Stimulated activated CD8-positive, alpha-beta memory T cell treated with anti-CD3 and anti-CD28 coated beads, Interleukin-12 subunit alpha, Interleukin-12 subunit beta, amount 100 ng/mL, for 1 hour (primary cell): Measurements from ENCODE around the gene HOXC9.

Experiments used
- DNase-seq: peaks from one replicate; pipeline ENCODE4 v3.0.0-alpha.2; 2020; ENCODE audit warnings: low read depth

Gene HOXC9

DNA sequence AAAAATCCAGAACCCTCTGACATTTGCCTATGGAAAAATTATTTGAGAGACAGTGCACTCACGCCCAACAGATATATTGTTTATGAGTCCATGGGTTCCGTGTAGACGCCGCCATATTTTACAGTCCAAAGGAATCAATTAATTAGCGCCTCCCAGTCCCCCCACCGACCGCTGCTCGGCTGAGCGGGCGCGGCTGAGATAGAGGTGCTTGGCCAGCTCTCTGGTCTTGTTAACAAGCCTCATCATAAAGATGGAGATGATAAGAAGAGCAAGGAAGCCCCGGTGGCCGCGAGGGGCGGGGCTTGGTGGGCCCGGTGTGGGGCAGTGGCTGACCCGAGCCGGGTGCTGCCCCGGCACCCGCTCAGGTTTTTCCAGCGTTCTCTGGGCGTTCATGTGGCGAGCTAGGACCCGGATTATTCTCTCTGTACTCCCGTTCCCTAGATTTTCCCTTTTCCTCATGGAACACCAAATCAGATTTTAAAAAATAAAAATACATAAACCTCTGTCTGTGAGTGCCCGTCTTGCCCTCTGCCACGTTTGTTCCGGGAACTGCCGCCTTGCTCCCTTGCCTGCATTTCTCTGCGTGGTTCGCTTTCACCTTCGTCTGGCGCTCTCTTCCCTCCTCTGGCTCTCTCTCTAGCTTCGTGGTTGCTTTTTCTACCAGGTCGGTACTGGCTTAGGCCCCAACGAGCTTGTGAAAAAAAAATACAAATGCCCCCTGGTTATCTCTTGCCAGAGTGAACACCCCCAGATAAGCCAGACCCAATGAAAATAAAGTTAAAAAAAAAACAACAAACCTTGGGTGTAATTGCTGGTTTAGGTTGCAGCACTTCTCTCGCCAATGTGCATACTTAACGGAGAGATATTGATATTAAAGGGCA lies 36.3 kb upstream of the HOXC9 start:
- DNase-seq = no peak

DNA sequence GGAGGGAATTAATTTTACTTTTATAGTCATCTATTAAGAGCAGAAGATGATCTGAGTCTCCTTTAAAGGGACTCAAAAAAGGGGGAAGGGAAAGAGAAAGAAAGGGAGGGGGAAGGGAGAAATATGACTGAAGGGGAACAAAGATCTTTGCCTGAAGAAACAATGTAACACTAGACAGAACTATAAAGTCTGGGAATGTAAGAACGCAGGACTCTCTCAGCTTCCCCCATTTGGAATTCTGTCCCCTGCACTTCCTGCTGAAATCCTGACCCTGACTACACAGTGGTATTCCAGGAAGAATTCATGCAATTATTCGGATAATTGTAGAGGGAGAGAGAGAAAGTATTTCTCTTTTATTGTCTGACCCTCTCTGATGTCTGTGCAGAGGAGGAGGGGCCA lies 35.6 kb upstream of the HOXC9 start:
- no peak for DNase-seq

DNA sequence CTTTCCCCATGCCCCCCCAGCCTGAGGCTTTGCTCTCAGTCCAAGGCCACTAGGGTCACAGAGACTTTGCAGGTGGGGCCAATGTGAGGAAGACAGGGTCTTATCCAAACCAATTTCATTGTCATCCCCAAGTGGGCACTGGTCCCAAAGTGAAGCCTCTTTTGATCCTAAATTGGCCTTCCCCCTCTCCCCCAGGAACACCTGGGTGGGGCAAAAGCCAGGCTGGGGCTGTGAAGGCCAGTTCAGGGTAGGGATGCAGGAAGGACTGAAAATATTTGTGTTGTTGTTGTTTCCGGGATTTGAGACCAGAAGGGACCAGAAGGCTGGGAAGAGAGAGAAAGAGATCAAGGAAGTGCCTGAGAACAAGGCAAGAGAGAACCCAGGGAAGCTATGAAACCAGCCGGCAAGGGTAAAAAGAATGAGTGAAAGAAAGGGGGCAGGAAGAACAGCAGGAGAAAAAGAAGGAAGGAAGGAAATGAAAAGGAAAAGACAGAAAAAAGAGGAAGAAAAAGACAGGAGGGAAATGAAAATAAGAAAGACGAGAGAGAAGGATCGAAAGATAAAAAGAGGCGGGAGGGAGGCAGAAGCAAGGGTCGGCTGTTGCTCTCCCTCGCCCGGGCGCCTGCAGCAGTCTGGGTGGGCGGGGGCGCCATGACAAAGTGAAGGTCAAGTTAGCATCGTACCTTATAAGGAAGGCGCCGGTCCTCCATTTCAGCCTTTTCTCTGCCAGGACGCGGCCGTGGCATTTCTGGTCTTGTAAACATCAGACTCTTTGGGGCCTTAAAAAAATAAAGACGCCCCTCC lies 34.5 kb upstream of the HOXC9 start:
- DNase-seq = no peak

DNA sequence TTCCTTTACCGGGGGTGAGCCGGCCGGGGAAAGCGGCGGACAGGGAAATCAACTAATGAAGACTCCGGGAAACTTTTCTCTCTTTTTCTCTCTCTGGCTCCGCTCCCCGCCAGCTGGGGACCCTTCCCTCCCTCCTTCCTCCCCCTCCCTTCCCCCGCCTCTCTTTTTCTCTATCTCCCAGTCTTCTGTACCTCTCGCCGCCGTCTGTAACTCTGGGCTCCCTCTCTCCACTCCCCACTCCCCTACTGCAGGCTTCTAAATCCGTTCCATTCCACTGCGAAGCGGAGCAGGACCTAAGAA lies 33.9 kb upstream of the HOXC9 start:
- no peak for DNase-seq

DNA sequence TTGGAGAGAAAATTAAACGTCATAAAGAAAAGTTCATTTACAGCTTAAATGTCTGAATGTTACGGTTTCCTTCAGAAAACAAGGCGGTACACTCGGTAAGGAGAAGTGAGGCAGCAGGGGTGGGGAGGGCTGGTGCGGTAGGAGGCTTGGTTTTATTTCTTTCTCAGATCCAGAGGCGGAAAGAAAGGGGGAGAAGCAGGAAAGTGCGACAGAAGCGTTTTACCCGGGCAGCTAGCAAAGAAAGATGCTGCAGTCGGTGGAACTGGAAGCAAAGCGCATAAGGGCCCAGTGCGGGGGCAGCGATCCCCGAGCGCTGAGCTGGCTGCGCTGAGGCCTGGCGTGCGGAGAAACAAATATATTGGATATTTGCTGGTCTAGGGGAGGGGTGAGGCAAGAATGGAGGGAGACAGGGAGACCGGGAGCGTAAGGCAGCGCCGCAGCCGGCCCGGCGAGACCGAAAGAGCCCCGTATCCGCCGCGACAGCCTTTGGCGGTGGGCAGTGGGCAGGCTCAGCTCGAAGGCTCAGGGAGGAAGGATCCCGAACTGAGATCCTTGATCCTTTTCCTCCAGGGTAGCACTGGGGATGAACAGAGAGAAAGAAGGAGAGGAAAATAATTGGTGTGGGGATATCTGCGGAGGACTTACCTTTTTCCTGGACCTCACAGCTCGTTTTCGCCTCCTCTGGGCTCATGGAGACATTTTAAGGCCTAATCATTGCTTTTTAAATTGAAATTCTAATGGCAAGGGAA lies 33.4 kb upstream of the HOXC9 start:
- no peak for DNase-seq

DNA sequence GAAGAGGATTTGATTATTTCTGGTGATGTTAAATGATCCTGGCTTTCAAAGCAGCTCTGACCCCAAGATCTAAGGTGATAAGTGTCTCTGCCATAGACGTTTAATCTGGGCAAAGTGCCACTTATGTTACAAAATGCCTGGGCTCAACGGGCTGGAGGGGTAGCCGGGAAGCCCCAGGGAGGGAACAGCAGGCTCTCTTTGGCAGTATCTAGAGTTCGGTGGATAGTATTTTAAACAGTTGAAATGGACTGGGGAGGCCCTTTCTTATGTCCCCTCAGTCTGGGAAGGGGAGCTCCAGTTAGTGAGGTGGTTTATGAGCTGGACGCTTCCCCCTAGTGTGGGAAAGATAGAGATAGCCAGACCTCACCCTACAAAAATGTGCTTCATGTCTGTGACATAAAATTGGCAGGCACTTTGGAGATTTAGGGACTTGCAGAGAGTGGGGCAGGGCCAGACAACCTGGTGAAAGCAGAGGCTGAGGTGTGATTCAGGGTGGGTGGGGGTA lies 32.5 kb upstream of the HOXC9 start:
- DNase-seq = no peak

DNA sequence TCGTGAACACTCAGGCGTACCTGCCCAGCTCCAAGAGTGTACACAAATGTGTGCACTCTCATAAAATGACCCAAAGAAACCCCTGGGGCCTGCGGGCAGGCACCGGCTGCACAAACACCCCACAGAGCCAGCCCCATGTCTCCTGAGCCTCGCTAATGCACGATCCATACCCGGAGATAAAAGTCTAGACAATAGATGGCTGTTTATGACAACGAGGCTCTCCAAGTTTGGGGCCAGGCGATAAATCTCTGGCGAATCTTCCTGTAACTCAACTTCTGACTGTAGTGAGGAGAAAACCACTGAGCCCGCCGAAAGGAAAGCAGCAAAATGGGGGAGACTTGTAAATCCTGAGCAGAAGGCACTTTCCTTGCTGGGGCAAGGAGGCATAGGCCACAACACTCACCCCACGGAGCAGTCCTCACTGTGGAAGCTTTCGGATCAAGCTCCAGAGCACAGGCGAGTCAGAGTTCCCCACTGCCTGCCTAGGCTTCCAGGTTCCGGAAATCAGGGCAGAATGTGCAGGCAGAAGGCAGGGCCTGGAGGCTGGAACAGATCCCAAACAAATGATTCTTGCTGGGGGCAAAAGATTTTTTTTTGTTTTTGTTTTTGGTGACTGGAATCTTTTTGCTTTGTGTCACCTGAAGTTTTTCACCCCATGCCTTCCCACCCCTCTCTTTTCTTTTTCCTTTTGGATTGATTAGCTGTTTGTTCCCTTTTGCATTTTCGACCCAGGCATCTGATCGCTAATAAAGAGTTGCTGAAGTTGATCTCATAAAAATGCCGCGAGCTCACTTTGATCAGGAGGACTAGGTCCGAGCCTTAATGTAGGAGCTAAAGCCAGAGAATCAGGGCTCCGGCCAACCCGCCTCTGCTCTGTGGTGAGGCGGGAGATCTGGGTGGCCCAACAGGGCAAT lies 31.5 kb upstream of the HOXC9 start:
- no peak for DNase-seq

DNA sequence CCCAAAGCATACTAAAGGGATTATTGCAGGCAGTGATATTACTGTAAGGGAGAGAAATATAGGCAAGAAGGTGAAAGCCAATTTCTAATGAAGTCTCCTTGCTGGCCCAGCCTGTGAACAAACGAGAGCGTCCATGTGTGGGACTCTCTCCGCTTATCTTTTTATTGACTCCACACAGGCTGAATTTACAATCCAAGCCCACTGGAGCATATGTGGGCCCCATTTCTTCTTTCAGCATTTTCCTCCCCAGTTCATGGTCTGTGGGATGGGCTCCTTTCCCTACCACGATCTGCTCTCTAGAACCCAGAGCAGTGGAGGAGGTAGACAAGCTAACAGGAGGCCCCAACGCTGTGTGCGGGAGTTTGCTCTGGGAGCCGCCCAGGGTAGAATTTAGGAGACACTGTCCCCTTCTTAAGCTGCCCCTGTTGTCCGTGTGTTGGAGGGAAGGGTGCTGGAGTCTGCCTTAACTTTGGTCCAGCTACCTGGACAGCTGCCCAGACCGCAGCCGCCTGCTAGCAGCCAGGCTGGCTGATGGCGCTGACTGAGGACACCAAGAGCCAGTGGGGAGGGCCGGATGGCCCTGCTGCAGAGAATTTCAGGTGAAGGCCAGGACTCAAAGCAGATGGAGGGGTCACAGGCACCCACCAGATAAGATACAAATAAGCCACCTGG lies 30.2 kb upstream of the HOXC9 start:
- DNase-seq = no peak

DNA sequence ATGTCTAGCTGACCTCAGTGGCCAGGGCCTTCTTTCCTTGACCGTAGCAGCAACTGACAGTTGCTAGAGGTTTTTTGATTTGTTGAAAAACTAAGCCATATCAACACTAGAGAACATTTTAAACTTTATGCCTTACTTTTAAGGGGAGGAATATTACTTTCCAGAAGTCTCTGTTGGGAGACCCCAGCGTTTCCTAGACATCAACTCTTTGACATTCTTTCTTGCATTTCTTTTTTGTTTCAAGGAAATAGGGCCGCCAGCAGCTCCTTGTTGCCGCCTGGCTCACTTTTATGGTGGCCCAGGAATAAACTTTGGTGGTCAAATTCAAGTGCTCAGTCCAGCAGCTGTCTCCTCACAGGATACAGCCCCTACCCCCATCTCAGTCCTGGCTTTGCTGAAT lies 29.5 kb upstream of the HOXC9 start:
- no peak for DNase-seq

DNA sequence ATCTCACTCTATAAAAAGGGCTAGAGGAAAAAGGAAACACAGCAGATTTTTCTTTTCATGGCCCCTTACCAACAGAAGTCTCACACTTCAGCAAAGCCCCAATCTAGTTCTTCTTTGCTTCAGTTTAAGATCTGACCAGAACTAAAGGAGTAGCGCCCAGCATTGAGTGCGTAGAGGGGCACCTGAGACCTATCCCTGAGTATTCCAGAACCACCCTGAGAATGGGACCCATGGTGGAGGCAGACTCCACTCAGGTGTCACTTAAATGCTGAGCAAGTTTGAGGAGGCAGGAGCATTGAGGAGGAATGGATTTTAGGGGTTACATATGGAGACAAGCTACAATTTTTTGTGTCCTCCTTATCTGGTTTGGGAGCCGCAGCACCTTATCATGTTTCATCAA lies 28.8 kb upstream of the HOXC9 start:
- DNase-seq = no peak

DNA sequence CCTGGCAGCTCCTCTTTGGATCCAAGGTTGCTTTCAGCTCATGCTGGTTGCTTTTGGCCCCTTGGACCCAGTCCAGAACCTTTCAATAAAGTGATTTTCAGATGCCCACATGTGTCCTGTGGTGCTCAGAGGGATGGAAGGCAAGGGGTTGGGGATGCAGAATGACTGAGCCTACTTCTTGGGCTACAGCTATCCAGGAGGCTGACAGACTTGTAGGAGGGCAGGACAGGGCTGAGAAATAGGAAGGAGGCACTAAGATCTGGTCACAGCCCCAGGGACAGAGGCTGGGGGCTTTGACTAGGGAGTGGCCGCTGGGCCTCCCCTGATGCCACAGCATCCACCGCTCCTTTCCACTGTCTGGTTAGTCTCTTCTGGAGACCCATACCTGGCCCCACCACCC lies 28.3 kb upstream of the HOXC9 start:
- no peak for DNase-seq

DNA sequence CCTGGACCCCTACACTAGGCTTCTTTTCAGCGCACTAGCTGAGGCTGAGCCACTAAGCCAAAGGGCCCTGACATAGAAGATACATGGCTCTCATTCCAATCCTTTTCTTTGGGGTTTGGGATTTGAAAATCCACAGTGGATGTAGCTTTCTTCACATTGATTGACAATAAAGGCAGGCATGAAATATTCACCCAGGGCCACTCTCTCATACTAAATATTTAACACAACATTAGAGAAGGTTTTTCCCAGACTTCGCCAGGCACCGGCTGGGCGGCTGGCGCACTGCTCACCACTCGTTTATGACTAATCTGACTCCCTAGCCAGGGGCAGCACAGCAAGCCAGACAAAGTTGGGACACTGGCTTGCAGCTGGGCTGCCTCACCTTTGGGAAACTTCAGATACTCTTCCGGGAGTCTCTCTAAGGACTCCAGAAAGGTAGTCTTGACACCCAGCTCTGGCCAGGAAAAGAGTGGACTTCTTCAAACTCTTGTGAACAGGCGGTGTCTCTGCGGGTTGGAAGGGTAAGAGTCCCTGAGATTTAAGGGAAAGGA lies 27.7 kb upstream of the HOXC9 start:
- no peak for DNase-seq

DNA sequence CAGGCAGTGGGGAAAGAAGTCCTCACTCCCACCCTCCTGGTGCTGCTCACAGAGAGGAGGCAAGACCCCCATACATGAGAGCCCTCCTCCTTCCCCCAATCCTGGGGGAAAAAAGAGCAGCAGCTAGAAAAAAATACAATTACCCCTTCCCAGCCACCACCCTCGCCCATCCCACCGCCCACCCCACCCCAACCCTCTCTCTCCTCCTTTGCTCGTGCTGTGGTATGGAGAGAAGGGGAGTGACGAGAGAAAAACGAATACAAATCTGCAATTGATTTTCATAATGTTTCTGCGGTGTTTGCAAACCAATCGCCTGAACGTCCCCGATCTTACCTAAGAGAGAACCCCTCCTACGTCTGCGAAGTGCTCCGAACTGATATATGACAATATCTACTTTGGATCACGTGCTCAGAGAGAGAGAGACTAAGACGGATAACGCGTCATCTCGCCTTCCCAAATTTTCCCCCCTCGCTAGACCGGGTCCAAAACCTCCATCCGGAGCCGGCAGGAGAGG lies 27.2 kb upstream of the HOXC9 start, which contains the start of gene HOXC11:
Gene HOXC11 (plus strand): TSS at position 405 of the 514 bp plus-strand sequence. CDS start 116 bp downstream, outside the sequence.
- no peak for DNase-seq

DNA sequence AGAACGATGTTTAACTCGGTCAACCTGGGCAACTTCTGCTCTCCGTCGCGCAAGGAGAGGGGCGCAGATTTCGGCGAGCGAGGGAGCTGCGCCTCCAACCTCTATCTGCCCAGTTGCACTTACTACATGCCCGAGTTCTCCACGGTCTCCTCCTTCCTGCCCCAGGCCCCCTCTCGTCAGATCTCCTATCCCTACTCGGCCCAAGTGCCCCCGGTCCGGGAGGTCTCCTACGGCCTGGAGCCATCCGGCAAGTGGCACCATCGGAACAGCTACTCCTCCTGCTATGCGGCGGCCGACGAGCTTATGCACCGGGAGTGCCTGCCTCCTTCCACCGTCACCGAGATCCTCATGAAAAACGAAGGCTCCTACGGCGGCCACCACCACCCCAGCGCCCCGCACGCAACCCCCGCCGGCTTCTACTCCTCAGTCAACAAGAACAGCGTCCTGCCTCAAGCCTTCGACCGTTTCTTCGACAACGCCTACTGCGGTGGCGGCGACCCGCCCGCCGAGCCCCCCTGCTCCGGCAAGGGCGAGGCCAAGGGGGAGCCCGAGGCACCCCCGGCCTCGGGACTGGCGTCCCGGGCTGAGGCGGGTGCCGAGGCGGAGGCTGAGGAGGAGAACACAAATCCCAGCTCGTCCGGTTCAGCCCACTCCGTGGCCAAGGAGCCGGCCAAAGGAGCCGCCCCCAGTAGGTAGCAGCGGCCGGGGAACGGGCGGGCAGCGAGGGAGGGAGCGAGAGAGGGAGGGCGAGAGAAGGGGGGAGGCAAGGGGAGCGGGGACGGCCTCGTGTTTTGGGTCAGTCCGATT lies 26.5 kb upstream of the HOXC9 start:
- DNase-seq = no peak

DNA sequence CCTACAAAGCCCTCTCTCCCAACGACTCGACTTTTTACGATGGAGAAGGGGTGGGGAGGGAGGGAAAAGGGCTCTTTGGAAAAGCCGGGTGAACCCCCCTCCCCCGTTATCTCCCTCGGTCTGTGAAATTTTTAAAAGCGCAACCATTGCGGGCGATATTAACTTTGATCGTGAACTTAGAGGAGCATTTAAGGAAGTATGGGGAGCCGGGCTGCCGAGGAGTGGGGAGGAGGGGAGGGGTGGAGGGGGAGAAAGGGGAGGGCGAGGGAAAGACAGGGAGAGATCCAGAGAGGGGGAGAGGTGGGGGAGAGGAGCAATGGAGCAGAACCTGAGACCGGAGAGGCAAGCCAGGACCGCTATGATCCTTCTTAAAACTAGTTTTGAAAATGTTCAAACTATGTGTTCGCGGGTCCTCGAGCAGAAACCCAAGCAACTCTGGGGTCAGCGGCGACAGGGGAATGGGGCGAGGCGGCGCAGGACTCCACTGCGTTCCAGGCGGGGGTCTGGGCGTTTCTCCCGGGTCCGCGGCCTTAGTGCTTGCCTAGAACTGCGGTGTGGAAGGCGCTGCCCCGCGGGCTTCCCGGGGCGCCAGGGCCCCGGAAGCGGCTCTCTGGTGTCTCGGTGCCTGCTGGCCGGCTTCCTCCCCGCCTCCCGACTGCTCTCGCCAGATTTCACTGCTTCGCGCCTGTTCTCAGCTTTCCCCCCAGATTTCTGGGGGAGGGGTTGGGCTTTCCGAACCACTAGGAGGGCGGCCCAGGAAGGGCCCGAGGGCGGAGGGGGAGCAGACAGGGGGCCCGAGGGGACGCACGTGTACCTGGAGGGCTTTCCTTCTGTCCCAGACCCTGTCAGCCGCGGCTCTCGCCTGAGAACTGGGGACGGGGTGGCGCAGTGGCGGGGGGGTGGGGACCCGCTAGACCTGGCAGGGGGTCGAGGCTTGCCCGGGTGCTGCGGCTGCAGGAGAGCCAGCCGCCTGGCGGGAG lies 25.6 kb upstream of the HOXC9 start, which contains the start of gene HOTAIR:
Gene HOTAIR (minus strand): TSS at position 871 of the 980 bp plus-strand sequence.
- DNase-seq = no peak

DNA sequence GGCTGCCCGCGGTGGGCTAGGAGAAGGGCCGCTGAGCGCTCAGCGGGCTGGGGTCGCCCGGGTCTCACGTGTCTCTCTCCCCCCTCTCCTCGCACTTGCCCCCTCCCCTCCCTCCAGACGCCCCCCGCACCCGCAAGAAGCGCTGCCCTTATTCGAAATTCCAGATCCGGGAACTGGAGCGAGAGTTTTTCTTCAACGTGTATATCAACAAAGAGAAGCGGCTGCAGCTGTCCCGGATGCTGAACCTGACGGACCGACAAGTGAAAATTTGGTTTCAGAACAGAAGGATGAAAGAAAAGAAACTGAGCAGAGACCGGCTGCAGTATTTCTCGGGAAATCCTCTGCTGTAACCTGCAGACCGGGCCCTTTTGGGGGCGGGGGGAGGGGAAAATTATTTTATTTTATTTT lies 24.9 kb upstream of the HOXC9 start:
- no peak for DNase-seq

DNA sequence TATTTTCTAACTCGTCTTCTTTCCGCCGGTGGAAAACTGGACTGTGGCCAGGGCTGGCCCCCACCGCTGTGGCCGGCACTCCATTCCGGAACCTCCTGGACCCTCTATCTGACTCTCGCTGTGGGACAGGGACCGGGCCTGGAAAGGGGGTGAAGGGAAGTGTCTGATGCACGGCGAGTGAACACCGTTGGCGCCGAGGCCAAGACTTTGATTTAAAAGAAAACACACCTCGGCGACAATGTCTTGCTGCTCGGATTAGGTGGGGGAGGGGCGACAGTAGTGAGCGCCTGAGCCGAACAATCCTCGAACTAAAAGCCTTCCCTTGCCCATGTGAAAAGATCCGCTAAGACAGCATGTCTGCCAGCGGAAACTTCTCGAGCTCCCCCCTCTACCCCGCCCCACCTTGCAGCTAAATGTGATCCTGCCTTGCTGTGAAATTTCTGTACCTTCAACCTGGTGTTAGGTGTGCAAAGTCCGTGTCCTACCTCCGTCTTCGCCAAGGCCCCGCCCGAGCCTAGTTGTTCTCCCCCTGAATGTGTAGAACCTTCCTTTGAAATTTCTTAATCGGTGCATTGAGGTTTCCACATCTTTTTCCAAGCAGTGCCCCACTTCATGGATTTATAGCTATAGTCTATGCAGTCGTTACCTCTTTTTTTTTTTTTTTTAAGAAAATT lies 24.3 kb upstream of the HOXC9 start:
- no peak for DNase-seq
